22Rv1 (cell line): Measurements from ENCODE around the gene PLXNA4.

ENCODE experiments used
- CTCF ChIP-seq: fragments of 450-650 bp; IDR thresholded peaks from 2 replicates; pipeline ENCODE4 v1.5.1; 2017; ENCODE audit warnings: mild to moderate bottlenecking
- ZFX ChIP-seq: fragments of 450-650 bp; IDR thresholded peaks from 2 replicates; pipeline ENCODE4 v1.6.1; 2017; ENCODE audit warnings: antibody characterized with exemption, borderline replicate concordance

- TF ChIP-seq CTCF (no peak), ZFX (no peak)
Observed at GRCh38 chr7:132422502-132423111, 153.7 kb downstream of the PLXNA4 start.
